Measurements from ENCODE around the gene MEIOB.
"Not testable (repeated sequence)": the region's sequence is repeated elsewhere in the genome, so short reads cannot be mapped to it uniquely, and the experiment has no call there.

MEIOB gene

GRCh38 chr16:1907226-1907860 lies 35.4 kb upstream of the MEIOB start:
- DNase-seq = no peak

GRCh38 chr16:1906846-1907165 lies 34.8 kb upstream of the MEIOB start:
- DNase-seq = no peak

- DNase-seq = peak; percentile 40
These were observed 34.3 kb upstream of the MEIOB start for GRCh38 chr16:1906055-1906845.

- DNase-seq = no peak
These were observed 32.2 kb upstream of the MEIOB start for GRCh38 chr16:1903845-1904840.

- no peak for DNase-seq
These were observed 31.2 kb upstream of the MEIOB start for GRCh38 chr16:1903220-1903574.

GRCh38 chr16:1902547-1903219 lies 30.7 kb upstream of the MEIOB start:
- DNase-seq = no peak

- DNase-seq = no peak
These were observed 28.4 kb upstream of the MEIOB start for GRCh38 chr16:1900452-1900774.

- DNase-seq = no peak
These were observed 27.9 kb upstream of the MEIOB start for GRCh38 chr16:1899641-1900451.

- not testable (repeated sequence) for DNase-seq
These were observed 25.7 kb upstream of the MEIOB start for GRCh38 chr16:1897692-1898091.

GRCh38 chr16:1895949-1896675 lies 24.1 kb upstream of the MEIOB start:
- no peak for DNase-seq

- DNase-seq = no peak
These were observed 23.1 kb upstream of the MEIOB start for GRCh38 chr16:1895068-1895467.

GRCh38 chr16:1890708-1891050 lies 18.7 kb upstream of the MEIOB start:
- DNase-seq = no peak

- DNase-seq = no peak
These were observed 18.2 kb upstream of the MEIOB start for GRCh38 chr16:1890024-1890707.

GRCh38 chr16:1887711-1888354 lies 15.9 kb upstream of the MEIOB start:
- no peak for DNase-seq

- DNase-seq = no peak
These were observed 12.9 kb upstream of the MEIOB start for GRCh38 chr16:1884889-1885288.

- DNase-seq = peak; percentile 68
These were observed 12.3 kb upstream of the MEIOB start for GRCh38 chr16:1884155-1884760.

- DNase-seq = not testable (repeated sequence)
These were observed 9.2 kb upstream of the MEIOB start for GRCh38 chr16:1881172-1881571.

- DNase-seq = no peak
These were observed 7.5 kb upstream of the MEIOB start for GRCh38 chr16:1879477-1879876.

- no peak for DNase-seq
These were observed 6.3 kb upstream of the MEIOB start for GRCh38 chr16:1878256-1878655.

- no peak for DNase-seq
These were observed 5.8 kb upstream of the MEIOB start for GRCh38 chr16:1877804-1878203.
